IMR-90 (cell line): ENCODE results near the gene LLCFC1.

Experiments
- CEBPB ChIP-seq: IDR thresholded peaks from 2 replicates; pipeline ENCODE4 v1.6.1; 2012; ENCODE audit warnings: low read depth, low read length, improper control_type of control experiment
- CTCF ChIP-seq: conservative IDR thresholded peaks from 2 replicates; pipeline ENCODE4 v1.5.1; 2012; ENCODE audit warnings: mild to moderate bottlenecking, low read depth, low read length, improper control_type of control experiment
- MAZ ChIP-seq: IDR thresholded peaks from 2 replicates; pipeline ENCODE4 v1.6.1; 2012; ENCODE audit warnings: low read depth, mild to moderate bottlenecking, low read length, improper control_type of control experiment, moderate library complexity, borderline replicate concordance
- POLR2A ChIP-seq: IDR thresholded peaks from 2 replicates; pipeline ENCODE4 v1.6.1; 2012; ENCODE audit warnings: mild to moderate bottlenecking, low read depth, low read length
- USF2 ChIP-seq: fragments of 150-350 bp; IDR thresholded peaks from 2 replicates; pipeline ENCODE4 v1.6.1; 2017; ENCODE audit warnings: mild to moderate bottlenecking, antibody characterized with exemption, low read length, low read depth

- TF ChIP-seq MAZ, result no peak
- no peak for TF ChIP-seq CEBPB
- TF ChIP-seq CTCF, result no peak
- no peak for TF ChIP-seq POLR2A
- no peak for TF ChIP-seq USF2
Measured at GRCh38 chr7:142910481-142910880, 28.8 kb upstream of the LLCFC1 start.
